Measurements from ENCODE around the gene C2orf76.

- TF ChIP-seq GLIS3 (CRISPR knock-in tag; IDR thresholded peaks at IDR 0.05) (no peak), CREB5 (CRISPR knock-in tag; IDR thresholded peaks at IDR 0.05; ENCODE audit: low read depth) (no peak), ESRRG (CRISPR knock-in tag; IDR thresholded peaks at IDR 0.05) (no peak), CSRNP3 (CRISPR knock-in tag; IDR thresholded peaks at IDR 0.05) (no peak), PATZ1 (CRISPR knock-in tag; IDR thresholded peaks at IDR 0.05; ENCODE audit: borderline replicate concordance) (no peak), OSR1 (CRISPR knock-in tag; IDR thresholded peaks at IDR 0.05) (no peak), ZNF70 (CRISPR knock-in tag; IDR thresholded peaks at IDR 0.05) (no peak), RARB (CRISPR knock-in tag; IDR thresholded peaks at IDR 0.05) (no peak)
These were observed 4.5 kb upstream of the C2orf76 start for GRCh38 chr2:119371111-119371510.
